Measurements from ENCODE around the gene RUBCNL.
A peak's percentile ranks its signal among the peaks of the same experiment; 100 is the strongest.

The RUBCNL gene

GRCh38 chr13:46307554-46307953 lies 79.5 kb downstream of the RUBCNL start:
- DNase-seq (ENCODE audit: low read depth in 2 of 2), result no peak

- DNase-seq (ENCODE audit: low read depth in 2 of 2), result no peak
Measured at GRCh38 chr13:46304546-46304945, 82.5 kb downstream of the RUBCNL start.

DNA sequence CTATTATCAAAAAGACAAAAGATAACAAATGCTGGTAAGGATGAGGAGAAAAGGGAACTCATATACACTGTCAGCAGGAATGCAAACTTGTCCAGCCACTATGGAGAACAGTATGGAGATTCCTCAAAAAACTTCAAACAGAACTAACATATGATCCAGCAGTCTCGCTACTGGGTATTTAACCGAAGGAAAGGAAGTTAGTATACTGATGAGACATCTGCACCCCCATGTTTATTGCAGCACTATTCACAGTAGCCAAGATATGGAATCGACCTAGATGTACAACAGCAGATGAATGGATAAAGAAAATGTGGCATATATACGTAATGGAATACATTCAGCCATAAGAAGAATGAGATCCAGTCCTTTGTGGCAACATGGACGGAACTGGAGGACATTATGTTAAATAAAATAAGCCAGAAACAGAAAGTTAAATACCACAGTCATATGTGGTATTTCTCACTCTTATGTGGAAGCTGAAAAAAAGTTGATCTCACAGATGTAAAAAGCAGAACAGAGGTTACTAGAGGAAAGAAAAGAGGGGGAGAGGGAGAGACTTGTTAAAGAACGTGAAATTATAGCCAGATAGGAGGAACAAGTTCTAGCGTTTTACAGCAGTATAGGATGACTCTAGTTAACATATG lies 83.2 kb downstream of the RUBCNL start:
- no peak for DNase-seq (ENCODE audit: low read depth in 2 of 2)

GRCh38 chr13:46297361-46297811 lies 89.7 kb downstream of the RUBCNL start:
- DNase-seq (ENCODE audit: low read depth in 2 of 2), result no peak

DNA sequence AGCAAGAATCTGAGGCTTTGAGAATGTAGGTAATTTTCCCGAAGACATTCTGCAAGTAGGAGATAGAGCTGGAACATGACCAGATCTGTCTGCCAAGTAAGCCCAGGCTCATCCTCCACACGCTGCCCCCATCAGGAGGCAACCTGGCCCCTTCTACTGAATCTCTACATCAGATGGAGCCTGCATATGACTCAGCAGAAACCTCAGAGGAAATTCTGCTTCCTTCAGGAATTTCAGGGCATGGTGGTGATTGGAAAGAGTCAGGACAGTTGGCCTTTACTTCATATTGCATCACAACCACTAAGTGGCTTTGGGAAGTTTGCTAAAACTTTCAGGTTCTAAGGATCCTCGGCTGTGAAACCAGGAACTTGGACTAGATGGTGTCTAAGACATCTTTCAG lies 90.1 kb downstream of the RUBCNL start:
- DNase-seq (ENCODE audit: low read depth in 2 of 2), result no peak

GRCh38 chr13:46296115-46296822 lies 90.8 kb downstream of the RUBCNL start:
- no peak for DNase-seq (ENCODE audit: low read depth in 2 of 2)

DNA sequence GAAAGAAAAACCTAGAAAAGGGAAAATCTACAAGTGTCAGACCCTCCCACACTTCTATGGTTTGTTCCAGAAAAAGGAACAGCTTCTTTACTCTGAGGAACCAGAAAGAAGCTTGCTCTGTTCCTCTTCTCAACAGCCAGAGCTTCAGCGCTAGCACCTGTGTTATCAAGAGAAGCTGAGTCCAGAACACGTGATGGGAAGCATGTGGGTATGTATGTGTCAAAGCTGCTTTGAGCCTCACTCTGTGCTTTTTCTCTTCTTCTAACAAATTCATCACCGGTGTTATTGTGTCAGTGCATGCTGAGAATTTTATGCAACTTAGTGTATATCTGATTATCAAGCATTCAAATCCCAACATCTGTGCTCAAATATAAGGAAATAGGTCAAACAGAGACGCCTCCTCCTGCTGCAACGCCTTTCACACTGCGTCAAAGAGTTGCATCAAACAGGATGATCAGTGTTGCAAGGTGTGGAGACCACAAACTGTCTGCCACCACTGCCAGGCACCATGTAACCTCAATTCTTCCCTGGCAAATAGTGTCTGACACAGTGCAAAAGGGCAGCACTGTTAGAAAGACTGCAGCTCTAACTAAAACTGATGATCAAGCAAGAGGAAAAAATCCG lies 91.4 kb downstream of the RUBCNL start:
- DNase-seq (ENCODE audit: low read depth in 2 of 2), result peak; percentile 9 to 28

- DNase-seq (ENCODE audit: low read depth in 2 of 2), result no peak
Measured at GRCh38 chr13:46293436-46293835, 93.6 kb downstream of the RUBCNL start.
